Femur (tissue), 1 donor: ENCODE data around the gene FAP.

ENCODE experiments used
- DNase-seq: peaks from one replicate; pipeline ENCODE4 v3.0.0-alpha.2; 2017

The FAP gene

GRCh38 chr2:162242586-162243280, 512 bp downstream of the FAP start:
- DNase-seq: no peak

- no peak for DNase-seq
These were observed 1.7 kb downstream of the FAP start for GRCh38 chr2:162241571-162241970.

GRCh38 chr2:162234620-162235462, 8.4 kb downstream of the FAP start:
- DNase-seq: no peak

- no peak for DNase-seq
These were observed 10.0 kb downstream of the FAP start for GRCh38 chr2:162233197-162233596.

- DNase-seq: no peak
These were observed 10.6 kb downstream of the FAP start for GRCh38 chr2:162232671-162233070.

GRCh38 chr2:162232027-162232426, 11.2 kb downstream of the FAP start:
- DNase-seq: no peak

GRCh38 chr2:162230761-162231160, 12.5 kb downstream of the FAP start:
- DNase-seq: no peak

GRCh38 chr2:162226836-162227235, 16.4 kb downstream of the FAP start:
- DNase-seq: no peak

- DNase-seq: peak; percentile 66
These were observed 22.2 kb downstream of the FAP start for GRCh38 chr2:162221064-162221463.

GRCh38 chr2:162220368-162220767, 22.9 kb downstream of the FAP start:
- DNase-seq: no peak

- DNase-seq: peak; percentile 40
These were observed 23.8 kb downstream of the FAP start for GRCh38 chr2:162219426-162219825.

GRCh38 chr2:162217598-162217997, 25.6 kb downstream of the FAP start:
- DNase-seq: no peak

- DNase-seq: no peak
These were observed 28.1 kb downstream of the FAP start for GRCh38 chr2:162215162-162215561.

- DNase-seq: no peak
These were observed 30.9 kb downstream of the FAP start for GRCh38 chr2:162212366-162212765.

- DNase-seq: no peak
These were observed 31.5 kb downstream of the FAP start for GRCh38 chr2:162211732-162212131.

GRCh38 chr2:162210385-162210784, 32.9 kb downstream of the FAP start:
- DNase-seq: no peak

- DNase-seq: no peak
These were observed 41.0 kb downstream of the FAP start for GRCh38 chr2:162202203-162202602.

- DNase-seq: no peak
These were observed 42.6 kb downstream of the FAP start for GRCh38 chr2:162200636-162201035.

- DNase-seq: no peak
These were observed 43.3 kb downstream of the FAP start for GRCh38 chr2:162199913-162200312.

- DNase-seq: no peak
These were observed 45.0 kb downstream of the FAP start for GRCh38 chr2:162198239-162198638.

GRCh38 chr2:162197069-162197825, 46.0 kb downstream of the FAP start:
- DNase-seq: no peak

GRCh38 chr2:162196638-162197037, 46.6 kb downstream of the FAP start:
- DNase-seq: no peak

GRCh38 chr2:162188451-162188850, 54.8 kb downstream of the FAP start:
- DNase-seq: no peak
